ENCODE data around the gene HLA-E.

DNA sequence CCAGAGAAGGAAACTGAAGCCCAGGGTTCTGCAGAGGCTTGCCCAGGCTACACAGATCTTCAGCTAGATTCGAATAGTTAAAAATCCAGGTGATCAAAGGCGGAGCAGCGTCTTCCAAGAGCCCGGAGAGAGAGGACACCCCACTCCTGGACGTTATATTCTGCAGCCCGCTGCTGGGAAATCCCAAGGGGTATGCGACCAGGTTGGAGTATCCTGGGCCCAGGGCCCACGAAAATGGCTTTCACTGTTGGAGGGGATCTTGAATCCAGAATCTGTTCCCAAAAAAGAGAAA lies 44.9 kb upstream of the HLA-E start:
- TF ChIP-seq YY1 (IDR thresholded peaks at IDR 0.05; ENCODE audit: insufficient read depth, insufficient read length) (no peak), SUZ12 (IDR thresholded peaks at IDR 0.05; ENCODE audit: extremely low read depth, insufficient read depth, insufficient read length) (no peak)
